WTC11 (cell line): ENCODE measurements around the gene TUBB4B. TPM values are rescaled to one million over a fixed set of nuclear protein-coding genes. Genes with fewer than 3 reads are reported as not detected.

Experiments used
- ATAC-seq: fragments of 200-7000 bp; cut with Tn5 transposase; 2 replicates; pipeline ENCODE4 v1.10.0; 2021; ENCODE audit warnings: mild to moderate bottlenecking, moderate library complexity
- CTCF ChIA-PET: fragments of 300-600 bp; sonication (Branson Sonifier 250); formaldehyde crosslinking; loops from one replicate; lab custom pipeline; 2021; ENCODE audit warnings: antibody characterized with exemption; lab: Charles Lee
- POLR2A ChIA-PET: fragments of 350-600 bp; sonication (Branson Sonifier 250); formaldehyde crosslinking; loops from one replicate; lab custom pipeline; 2021; ENCODE audit warnings: antibody characterized with exemption; lab: Charles Lee
- DNase-seq: peaks from one replicate; pipeline ENCODE4 v3.0.0; 2021; ENCODE audit warnings: low spot score
- H3K27ac Mint-ChIP-seq: 2 replicates; pipeline ENCODE4 v1.8.0; 2021; ENCODE audit warnings: mixed read lengths
- H3K27me3 Mint-ChIP-seq: 2 replicates; pipeline ENCODE4 v1.8.0; 2021; ENCODE audit warnings: low read depth, mild to moderate bottlenecking, moderate library complexity, mixed read lengths
- H3K36me3 Mint-ChIP-seq: 2 replicates; pipeline ENCODE4 v1.8.0; 2021; ENCODE audit warnings: mixed read lengths
- H3K4me1 Mint-ChIP-seq: 2 replicates; pipeline ENCODE4 v1.8.0; 2022; ENCODE audit warnings: mixed read lengths
- H3K4me3 Mint-ChIP-seq: 2 replicates; pipeline ENCODE4 v1.8.0; 2021; ENCODE audit warnings: mild to moderate bottlenecking, moderate library complexity, mixed read lengths
- H3K9me3 Mint-ChIP-seq: 2 replicates; pipeline ENCODE4 v1.8.0; 2021; ENCODE audit warnings: mixed read lengths
- CREM ChIP-seq: sonication (generic); formaldehyde crosslinking; IDR thresholded peaks from 2 replicates; pipeline ENCODE4 v1.8.1; 2022; ENCODE audit warnings: mild to moderate bottlenecking, missing genetic modification reagents, moderate library complexity
- NFATC4 ChIP-seq: fragments of 250-450 bp; sonication (Bioruptor Pico); IDR thresholded peaks from 2 replicates; pipeline ENCODE4 v1.9.0; 2021; ENCODE audit warnings: mild to moderate bottlenecking
- RELA ChIP-seq: sonication (generic); formaldehyde crosslinking; IDR thresholded peaks from 2 replicates; pipeline ENCODE4 v1.8.1; 2022; ENCODE audit warnings: missing genetic modification reagents, mild to moderate bottlenecking, borderline replicate concordance
- SMAD3 ChIP-seq: sonication (generic); formaldehyde crosslinking; IDR thresholded peaks from 2 replicates; pipeline ENCODE4 v1.8.0; 2022; ENCODE audit warnings: missing genetic modification reagents, mild to moderate bottlenecking, borderline replicate concordance
- TP53 ChIP-seq: sonication (generic); formaldehyde crosslinking; IDR thresholded peaks from 2 replicates; pipeline ENCODE4 v1.8.1; 2023; ENCODE audit warnings: mild to moderate bottlenecking, missing genetic modification reagents
- ZNF396 ChIP-seq: fragments of 250-450 bp; sonication (Bioruptor Pico); IDR thresholded peaks from 2 replicates; pipeline ENCODE4 v1.8.0; 2021; ENCODE audit warnings: mild to moderate bottlenecking, moderate library complexity, borderline replicate concordance
- total RNA-seq: library from RNA; stranded (reverse); gene quantifications from 3 replicates; pipeline ENCODE4 v1.2.3, GENCODE V29; 2021
- TF ChIP-seq, protein P1 (sequence below): sonication (generic); formaldehyde crosslinking; IDR thresholded peaks from 2 replicates; pipeline ENCODE4 v1.8.0; 2022; ENCODE audit warnings: mild to moderate bottlenecking, missing genetic modification reagents
- TF ChIP-seq, protein P2 (sequence below): fragments of 250-450 bp; sonication (Bioruptor Pico); IDR thresholded peaks from 2 replicates; pipeline ENCODE4 v1.9.0; 2021; ENCODE audit warnings: mild to moderate bottlenecking, borderline replicate concordance
- TF ChIP-seq, protein P3 (sequence below): sonication (generic); formaldehyde crosslinking; IDR thresholded peaks from 2 replicates; pipeline ENCODE4 v1.8.0; 2022; ENCODE audit warnings: mild to moderate bottlenecking, missing genetic modification reagents
- TF ChIP-seq, protein P4 (sequence below): sonication (generic); formaldehyde crosslinking; IDR thresholded peaks from 2 replicates; pipeline ENCODE4 v1.8.0; 2022; ENCODE audit warnings: mild to moderate bottlenecking, missing genetic modification reagents
- TF ChIP-seq, protein P5 (sequence below): sonication (generic); formaldehyde crosslinking; IDR thresholded peaks from 2 replicates; pipeline ENCODE4 v1.8.1; 2023; ENCODE audit warnings: mild to moderate bottlenecking, missing genetic modification reagents

Gene TUBB4B
- total RNA-seq, 1 experiment from 2014 or later = 375 TPM

DNA sequence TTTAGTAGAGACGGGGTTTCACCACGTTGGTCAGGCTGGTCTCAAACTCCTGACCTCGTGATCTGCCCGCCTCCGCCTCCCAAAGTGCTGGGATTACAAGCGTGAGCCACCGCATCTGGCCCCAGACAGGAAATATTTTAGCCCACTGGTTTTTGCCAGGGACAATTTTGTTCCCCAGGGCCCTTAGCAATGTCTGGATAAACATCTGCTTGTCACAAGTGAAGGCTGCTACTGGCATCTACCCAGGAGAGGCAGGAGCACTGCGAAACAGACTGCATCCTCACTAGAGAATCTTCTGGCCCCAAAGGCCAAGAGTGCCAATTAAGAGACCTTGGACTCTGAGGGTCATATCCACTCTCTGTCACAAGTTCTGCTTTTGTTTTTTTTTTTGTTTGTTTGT lies 38.1 kb upstream of the TUBB4B start:
- no peak for DNase-seq
- Mint-ChIP-seq H3K4me1 (peaks cover 40% of the 10 kb centered on the region), H3K27ac (no peak overlapping the region), H3K36me3 (peaks cover 14% of the 10 kb centered on the region), H3K4me3 (peak overlapping the region; percentile 24), H3K27me3 (no peaks in the 10 kb centered on the region), H3K9me3 (no peaks in the 10 kb centered on the region)
- ChIA-PET CTCF (no interaction called here), POLR2A (interaction anchor here (0.7 to 1.3 kb wide), 2 partner anchors 8 to 15 kb away, joined by 3 to 6 read pairs; no protein-coding TSS in a partner anchor)
- TF ChIP-seq, protein P1, sequence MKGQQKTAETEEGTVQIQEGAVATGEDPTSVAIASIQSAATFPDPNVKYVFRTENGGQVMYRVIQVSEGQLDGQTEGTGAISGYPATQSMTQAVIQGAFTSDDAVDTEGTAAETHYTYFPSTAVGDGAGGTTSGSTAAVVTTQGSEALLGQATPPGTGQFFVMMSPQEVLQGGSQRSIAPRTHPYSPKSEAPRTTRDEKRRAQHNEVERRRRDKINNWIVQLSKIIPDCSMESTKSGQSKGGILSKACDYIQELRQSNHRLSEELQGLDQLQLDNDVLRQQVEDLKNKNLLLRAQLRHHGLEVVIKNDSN (CRISPR knock-in tag) = no peak
- no peak for ATAC-seq

DNA sequence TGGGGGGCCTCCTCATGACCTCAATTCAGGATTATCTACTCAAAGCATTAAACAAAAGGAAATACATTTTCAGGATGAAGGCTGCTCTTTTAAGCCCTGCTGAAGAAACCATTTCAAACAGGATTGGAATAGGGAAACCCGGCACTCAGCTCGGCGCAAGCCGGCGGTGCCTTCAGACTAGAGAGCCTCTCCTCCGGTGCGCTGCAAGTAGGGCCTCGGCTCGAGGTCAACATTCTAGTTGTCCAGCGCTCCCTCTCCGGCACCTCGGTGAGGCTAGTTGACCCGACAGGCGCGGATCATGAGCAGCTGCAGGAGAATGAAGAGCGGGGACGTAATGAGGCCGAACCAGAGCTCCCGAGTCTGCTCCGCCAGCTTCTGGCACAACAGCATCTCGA lies 36.4 kb upstream of the TUBB4B start:
- no peak for ATAC-seq
- Mint-ChIP-seq H3K4me3 (peak overlapping the region; percentile 97), H3K4me1 (peaks cover 31% of the 10 kb centered on the region), H3K36me3 (peaks cover 24% of the 10 kb centered on the region), H3K27me3 (no peaks in the 10 kb centered on the region)
- no peak for TF ChIP-seq ZNF396
- TF ChIP-seq, protein P2, sequence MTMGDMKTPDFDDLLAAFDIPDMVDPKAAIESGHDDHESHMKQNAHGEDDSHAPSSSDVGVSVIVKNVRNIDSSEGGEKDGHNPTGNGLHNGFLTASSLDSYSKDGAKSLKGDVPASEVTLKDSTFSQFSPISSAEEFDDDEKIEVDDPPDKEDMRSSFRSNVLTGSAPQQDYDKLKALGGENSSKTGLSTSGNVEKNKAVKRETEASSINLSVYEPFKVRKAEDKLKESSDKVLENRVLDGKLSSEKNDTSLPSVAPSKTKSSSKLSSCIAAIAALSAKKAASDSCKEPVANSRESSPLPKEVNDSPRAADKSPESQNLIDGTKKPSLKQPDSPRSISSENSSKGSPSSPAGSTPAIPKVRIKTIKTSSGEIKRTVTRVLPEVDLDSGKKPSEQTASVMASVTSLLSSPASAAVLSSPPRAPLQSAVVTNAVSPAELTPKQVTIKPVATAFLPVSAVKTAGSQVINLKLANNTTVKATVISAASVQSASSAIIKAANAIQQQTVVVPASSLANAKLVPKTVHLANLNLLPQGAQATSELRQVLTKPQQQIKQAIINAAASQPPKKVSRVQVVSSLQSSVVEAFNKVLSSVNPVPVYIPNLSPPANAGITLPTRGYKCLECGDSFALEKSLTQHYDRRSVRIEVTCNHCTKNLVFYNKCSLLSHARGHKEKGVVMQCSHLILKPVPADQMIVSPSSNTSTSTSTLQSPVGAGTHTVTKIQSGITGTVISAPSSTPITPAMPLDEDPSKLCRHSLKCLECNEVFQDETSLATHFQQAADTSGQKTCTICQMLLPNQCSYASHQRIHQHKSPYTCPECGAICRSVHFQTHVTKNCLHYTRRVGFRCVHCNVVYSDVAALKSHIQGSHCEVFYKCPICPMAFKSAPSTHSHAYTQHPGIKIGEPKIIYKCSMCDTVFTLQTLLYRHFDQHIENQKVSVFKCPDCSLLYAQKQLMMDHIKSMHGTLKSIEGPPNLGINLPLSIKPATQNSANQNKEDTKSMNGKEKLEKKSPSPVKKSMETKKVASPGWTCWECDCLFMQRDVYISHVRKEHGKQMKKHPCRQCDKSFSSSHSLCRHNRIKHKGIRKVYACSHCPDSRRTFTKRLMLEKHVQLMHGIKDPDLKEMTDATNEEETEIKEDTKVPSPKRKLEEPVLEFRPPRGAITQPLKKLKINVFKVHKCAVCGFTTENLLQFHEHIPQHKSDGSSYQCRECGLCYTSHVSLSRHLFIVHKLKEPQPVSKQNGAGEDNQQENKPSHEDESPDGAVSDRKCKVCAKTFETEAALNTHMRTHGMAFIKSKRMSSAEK (CRISPR knock-in tag) = no peak
- TF ChIP-seq, all 79 proteins: peak for 0
- CTCF ChIA-PET = interaction anchor here (0.9 to 1.8 kb wide), 5 partner anchors 14 to 33 kb away, joined by 3 to 6 read pairs (median 3); partner anchors contain the start of gene SSNA1
- H3K9me3 Mint-ChIP-seq = no peaks in the 10 kb centered on the region
- POLR2A ChIA-PET = interaction anchor here (1.4 kb wide), 1 partner anchor 16 kb away, joined by 4 read pairs; the partner anchor contains the start of gene SSNA1
- no peak for DNase-seq
- peak overlapping the region; percentile 82 for H3K27ac Mint-ChIP-seq

DNA sequence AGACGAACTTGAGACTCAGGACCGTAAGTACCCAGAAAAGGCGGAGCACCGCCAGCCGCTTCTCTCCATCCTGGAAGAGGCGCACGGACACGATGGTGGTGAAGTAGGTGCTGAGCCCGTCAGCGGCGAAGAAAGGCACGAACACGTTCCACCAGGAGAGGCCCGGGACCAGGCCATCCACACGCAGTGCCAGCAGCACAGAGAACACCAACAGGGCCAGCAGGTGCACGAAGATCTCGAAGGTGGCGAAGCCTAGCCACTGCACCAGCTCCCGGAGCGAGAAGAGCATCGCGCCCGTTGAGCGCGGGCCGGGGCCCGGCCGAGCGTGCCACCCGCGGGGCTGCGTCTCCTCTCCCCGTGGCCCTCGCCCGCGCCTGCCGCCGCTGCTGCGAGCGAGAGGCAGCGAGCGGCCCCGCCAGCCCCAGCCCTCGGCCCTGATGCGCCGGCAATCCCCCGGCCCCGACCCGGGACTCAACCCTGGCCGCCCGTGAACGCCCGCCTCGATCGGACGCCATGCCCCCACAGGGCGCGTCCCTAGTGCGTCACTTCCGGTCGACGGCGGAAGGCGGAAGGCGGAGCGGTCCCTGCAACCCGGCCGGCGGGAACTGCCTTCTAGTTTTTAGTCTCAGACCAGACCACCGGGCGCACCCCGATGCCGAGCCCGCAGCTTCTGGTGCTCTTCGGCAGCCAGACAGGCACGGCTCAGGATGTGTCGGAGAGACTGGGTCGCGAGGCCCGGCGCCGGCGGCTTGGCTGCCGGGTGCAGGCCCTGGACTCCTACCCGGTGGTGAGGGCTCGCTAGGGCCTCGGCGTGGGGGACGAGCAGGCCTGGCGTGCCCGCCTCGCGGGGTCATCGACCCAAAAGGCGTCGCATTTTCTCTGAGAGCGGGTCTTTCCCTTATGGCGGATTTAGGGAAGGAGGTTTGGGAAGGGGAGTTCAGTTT lies 35.7 kb upstream of the TUBB4B start, which contains the start of the genes NDOR1 and TMEM203:
NDOR1 (plus strand) TSS at position 575 of the 944 bp plus-strand sequence; CDS start at position 653, 78 bp downstream.
TMEM203 (minus strand) TSS at position 523 of the 944 bp plus-strand sequence; CDS start at position 289, 234 bp downstream.
- peak; percentile 2; the same call in 1 of the 2 replicates for ATAC-seq
- POLR2A ChIA-PET = interaction anchor here (1.4 kb wide), 1 partner anchor 17 kb away, joined by 4 read pairs; the partner anchor contains the start of gene SSNA1
- Mint-ChIP-seq H3K27ac (peak within 1 kb of the TSS; percentile 82), H3K4me1 (peaks cover 31% of the 10 kb centered on the region), H3K36me3 (peaks cover 24% of the 10 kb centered on the region), H3K9me3 (no peaks in the 10 kb centered on the region), H3K4me3 (peak within 1 kb of the TSS; percentile 97), H3K27me3 (no peaks in the 10 kb centered on the region)
- CTCF ChIA-PET = interaction anchor here (0.9 to 1.8 kb wide), 4 partner anchors 15 to 32 kb away, joined by 3 to 6 read pairs (median 4); partner anchors contain the start of gene SSNA1
- DNase-seq = peak; percentile 95
- TF ChIP-seq, protein P3, sequence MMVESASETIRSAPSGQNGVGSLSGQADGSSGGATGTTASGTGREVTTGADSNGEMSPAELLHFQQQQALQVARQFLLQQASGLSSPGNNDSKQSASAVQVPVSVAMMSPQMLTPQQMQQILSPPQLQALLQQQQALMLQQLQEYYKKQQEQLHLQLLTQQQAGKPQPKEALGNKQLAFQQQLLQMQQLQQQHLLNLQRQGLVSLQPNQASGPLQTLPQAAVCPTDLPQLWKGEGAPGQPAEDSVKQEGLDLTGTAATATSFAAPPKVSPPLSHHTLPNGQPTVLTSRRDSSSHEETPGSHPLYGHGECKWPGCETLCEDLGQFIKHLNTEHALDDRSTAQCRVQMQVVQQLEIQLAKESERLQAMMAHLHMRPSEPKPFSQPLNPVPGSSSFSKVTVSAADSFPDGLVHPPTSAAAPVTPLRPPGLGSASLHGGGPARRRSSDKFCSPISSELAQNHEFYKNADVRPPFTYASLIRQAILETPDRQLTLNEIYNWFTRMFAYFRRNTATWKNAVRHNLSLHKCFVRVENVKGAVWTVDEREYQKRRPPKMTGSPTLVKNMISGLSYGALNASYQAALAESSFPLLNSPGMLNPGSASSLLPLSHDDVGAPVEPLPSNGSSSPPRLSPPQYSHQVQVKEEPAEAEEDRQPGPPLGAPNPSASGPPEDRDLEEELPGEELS (CRISPR knock-in tag) = peak; percentile 16
- no peak for TF ChIP-seq SMAD3 (CRISPR knock-in tag)
- TF ChIP-seq NFATC4 (CRISPR knock-in tag) = no peak
- TF ChIP-seq RELA (CRISPR knock-in tag) = no peak
- TF ChIP-seq, protein P4, sequence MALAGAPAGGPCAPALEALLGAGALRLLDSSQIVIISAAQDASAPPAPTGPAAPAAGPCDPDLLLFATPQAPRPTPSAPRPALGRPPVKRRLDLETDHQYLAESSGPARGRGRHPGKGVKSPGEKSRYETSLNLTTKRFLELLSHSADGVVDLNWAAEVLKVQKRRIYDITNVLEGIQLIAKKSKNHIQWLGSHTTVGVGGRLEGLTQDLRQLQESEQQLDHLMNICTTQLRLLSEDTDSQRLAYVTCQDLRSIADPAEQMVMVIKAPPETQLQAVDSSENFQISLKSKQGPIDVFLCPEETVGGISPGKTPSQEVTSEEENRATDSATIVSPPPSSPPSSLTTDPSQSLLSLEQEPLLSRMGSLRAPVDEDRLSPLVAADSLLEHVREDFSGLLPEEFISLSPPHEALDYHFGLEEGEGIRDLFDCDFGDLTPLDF (CRISPR knock-in tag) = no peak
- TF ChIP-seq, protein P5, sequence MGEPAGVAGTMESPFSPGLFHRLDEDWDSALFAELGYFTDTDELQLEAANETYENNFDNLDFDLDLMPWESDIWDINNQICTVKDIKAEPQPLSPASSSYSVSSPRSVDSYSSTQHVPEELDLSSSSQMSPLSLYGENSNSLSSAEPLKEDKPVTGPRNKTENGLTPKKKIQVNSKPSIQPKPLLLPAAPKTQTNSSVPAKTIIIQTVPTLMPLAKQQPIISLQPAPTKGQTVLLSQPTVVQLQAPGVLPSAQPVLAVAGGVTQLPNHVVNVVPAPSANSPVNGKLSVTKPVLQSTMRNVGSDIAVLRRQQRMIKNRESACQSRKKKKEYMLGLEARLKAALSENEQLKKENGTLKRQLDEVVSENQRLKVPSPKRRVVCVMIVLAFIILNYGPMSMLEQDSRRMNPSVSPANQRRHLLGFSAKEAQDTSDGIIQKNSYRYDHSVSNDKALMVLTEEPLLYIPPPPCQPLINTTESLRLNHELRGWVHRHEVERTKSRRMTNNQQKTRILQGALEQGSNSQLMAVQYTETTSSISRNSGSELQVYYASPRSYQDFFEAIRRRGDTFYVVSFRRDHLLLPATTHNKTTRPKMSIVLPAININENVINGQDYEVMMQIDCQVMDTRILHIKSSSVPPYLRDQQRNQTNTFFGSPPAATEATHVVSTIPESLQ (CRISPR knock-in tag) = no peak
- TF ChIP-seq TP53 (CRISPR knock-in tag) = no peak
- TF ChIP-seq CREM (CRISPR knock-in tag) = peak; percentile 99
- TF ChIP-seq, protein P2 (CRISPR knock-in tag) = no peak
